Activated CD4-positive, alpha-beta T cell treated with anti-CD3 and anti-CD28 coated beads, Interleukin-2, amount 50 U/mL, for 1 hour (primary cell): ENCODE measurements around the gene PGBD1.
"Not testable (repeated sequence)": the region's sequence is repeated elsewhere in the genome, so short reads cannot be mapped to it uniquely, and the experiment has no call there.

ENCODE experiments used
- DNase-seq: peaks from one replicate; pipeline ENCODE4 v3.0.0-alpha.2; 2020

Gene PGBD1

GRCh38 chr6:28274888-28275287 is 6.5 kb upstream of the PGBD1 start:
- DNase-seq = no peak

GRCh38 chr6:28277746-28278145 is 3.6 kb upstream of the PGBD1 start:
- no peak for DNase-seq

- no peak for DNase-seq
Observed at GRCh38 chr6:28280595-28281287, 631 bp upstream of the PGBD1 start.

- DNase-seq = no peak
Observed at GRCh38 chr6:28282926-28283325, 1.6 kb downstream of the PGBD1 start.

DNA sequence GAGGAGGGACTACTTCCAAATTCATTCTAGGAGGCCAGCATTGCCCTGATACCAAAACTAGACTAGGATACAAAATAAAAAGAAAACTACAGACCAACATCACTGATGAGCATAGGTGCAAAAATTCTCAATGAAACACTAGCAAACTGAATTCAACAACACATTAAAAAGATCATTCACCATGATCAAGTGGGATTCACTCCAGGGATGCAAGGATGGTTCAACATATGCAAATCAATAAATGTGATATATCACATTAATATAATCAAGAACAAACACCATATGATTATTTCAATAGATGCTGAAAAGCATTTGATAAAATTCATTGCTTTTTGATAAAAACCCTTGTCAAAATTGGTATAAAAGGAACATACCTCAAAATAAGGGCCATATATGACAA is 10.2 kb downstream of the PGBD1 start:
- DNase-seq = no peak

DNA sequence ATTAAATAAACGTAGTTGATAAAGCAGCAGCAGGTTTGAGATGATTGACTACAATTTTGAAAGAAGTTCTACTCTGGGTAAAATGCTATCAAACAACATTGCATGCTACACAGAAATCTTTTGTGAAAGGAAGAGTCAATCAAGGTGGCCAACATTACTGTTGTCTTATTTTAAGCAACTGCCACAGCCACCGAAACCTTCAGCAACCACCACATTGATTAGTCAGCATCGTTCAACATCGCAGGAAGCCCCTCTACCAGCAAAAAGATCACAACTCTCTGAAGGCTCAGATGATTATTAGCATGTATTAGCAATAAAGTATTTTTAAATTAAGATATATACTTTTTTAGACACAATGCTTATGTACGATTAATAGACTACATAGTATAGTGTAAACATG is 14.0 kb downstream of the PGBD1 start:
- DNase-seq = no peak

- DNase-seq = no peak
Observed at GRCh38 chr6:28296520-28297060, 15.2 kb downstream of the PGBD1 start.

DNA sequence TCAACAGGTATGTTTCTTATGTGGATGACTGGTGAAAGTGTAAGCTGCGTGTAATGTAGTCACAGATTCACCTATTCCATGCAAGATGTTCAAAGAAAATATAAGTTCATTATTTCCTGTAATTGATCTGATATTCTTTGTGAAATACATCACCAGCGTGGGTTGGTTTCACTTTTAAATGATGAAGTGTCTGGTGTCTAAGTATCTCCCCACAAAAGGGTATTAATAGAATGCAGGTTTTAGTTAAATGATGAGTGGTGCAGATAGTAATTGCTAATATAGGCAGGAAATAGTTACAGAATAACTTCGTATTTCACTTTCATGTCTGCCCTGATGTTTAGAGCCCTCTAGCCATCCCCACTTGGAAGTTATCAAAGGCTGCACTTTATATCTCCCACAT is 22.2 kb downstream of the PGBD1 start:
- DNase-seq = no peak

DNA sequence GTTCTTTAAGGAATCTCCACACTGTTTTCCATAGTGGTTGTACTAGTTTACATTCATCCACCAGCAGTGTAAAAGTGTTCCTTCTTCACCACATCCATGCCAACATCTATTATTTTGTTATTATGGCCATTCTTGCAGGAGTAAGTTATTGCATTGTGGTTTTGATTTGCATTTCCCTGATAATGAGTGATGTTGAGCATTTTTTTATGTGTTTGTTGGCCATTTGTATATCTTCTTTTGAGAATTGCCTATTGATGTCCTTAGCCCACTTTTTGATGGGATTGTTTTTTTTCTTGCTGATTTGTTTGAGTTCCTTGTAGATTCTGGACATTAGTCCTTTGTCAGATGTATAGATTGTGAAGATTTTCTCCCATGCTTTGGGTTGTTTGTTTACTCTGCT is 25.0 kb downstream of the PGBD1 start:
- not testable (repeated sequence) for DNase-seq

- no peak for DNase-seq
Observed at GRCh38 chr6:28311139-28311823, 29.9 kb downstream of the PGBD1 start.

DNA sequence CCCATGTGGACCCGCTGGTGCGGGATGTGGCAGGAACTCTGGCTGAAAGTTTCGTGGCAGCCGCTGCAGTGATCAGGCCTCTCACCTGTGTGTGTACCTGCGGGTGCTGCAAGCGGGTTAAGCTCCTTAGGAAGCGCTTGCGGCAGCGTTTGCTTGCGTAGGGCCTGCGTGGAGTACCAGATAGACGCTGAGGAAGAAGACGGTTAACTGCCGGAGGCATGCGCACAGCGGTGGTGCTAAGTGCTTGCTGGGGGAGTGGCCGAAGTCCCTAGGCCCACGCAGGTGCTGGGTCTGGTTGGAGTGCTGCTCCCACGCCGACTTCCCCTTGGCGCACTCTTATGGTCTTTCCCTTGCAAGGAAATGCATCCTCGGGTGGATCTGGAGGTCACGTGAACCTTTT is 31.6 kb downstream of the PGBD1 start:
- DNase-seq = no peak

- DNase-seq = no peak
Observed at GRCh38 chr6:28315628-28316027, 34.3 kb downstream of the PGBD1 start.

- not testable (repeated sequence) for DNase-seq
Observed at GRCh38 chr6:28317866-28318265, 36.5 kb downstream of the PGBD1 start.

DNA sequence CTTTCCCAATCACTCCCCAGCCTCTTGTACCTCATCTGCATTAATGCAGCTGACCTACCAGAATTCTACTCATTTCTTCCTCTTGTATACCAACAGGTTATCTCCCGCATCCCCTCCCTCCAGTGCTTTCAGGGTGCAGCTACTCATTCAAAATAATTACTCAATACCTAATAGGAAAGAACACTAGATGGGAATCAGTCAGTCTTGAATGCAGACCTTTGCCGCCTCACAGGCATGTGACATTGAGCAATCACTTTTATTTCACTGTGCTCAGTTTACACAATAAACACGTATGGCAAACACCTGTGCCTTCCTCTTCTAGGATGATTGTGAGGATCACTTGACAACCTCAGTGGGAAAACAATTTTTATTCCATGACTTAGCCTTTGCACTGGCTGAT is 41.3 kb downstream of the PGBD1 start:
- DNase-seq = no peak

DNA sequence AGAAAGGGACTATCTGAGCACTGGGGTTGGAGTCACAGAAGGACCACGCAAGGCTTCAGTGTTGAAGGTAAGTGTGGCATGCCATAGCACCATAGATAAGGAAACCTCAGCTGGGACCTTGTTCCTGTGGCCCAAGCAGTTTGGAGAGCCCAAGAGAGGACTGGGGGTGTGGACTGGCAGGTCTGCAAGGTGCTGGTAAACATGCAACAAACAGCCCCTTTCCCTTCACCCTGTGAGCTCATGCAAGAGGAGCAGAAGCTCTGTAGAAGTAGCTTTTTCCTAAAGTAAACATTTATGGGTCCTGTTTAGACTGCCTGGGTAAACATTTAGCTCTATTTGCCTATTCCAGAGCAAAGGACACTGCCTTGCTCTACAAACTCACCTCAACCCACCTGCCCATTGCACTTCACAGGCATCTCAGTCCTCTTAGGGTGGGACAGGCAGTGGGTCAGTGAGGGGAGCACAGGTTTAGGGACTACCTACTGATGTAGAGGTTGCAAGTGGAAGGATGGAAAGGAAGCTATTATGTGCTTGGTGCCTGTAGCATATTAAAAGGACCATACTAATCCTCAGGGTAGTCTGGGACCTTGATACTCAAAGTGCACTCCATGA is 42.5 kb downstream of the PGBD1 start:
- DNase-seq = no peak

- no peak for DNase-seq
Observed at GRCh38 chr6:28326371-28326948, 45.1 kb downstream of the PGBD1 start.

- DNase-seq = no peak
Observed at GRCh38 chr6:28330041-28330440, 48.7 kb downstream of the PGBD1 start.

- no peak for DNase-seq
Observed at GRCh38 chr6:28333047-28333446, 51.7 kb downstream of the PGBD1 start.

- DNase-seq = no peak
Observed at GRCh38 chr6:28333599-28334018, 52.2 kb downstream of the PGBD1 start.

DNA sequence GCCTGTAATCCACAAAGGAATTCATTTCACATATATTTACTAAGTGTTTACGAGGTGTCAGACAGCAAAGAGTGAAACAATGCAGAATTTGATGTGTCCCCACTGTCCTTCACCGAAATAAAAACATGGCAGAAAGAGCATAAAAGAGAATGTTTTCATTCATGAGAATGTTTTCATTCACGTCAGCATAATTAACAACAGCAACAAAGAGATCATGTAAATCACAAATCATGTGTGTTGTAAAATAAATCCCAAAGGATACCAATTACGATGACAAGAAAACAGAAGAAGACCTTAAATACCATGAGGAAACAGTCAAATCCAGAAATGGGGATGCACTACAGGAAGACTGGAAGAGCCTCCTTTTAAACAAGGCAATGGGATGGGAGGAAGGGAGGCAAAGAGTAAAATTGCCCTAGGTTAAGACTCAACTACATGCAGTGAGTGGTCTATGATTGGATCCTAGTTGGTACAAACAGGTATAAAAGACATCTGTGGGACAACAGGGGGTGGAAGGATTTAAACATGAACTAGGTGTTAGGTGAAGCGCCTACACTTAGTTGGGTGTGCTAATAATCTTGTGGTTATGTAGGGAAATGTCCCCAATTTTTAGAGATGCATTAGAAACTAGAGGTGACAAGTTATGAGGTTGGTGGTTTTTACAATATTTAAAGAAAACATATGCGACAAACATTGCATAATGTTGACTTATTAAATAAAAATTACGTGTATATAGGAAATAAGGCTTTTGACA is 53.1 kb downstream of the PGBD1 start:
- DNase-seq = no peak

DNA sequence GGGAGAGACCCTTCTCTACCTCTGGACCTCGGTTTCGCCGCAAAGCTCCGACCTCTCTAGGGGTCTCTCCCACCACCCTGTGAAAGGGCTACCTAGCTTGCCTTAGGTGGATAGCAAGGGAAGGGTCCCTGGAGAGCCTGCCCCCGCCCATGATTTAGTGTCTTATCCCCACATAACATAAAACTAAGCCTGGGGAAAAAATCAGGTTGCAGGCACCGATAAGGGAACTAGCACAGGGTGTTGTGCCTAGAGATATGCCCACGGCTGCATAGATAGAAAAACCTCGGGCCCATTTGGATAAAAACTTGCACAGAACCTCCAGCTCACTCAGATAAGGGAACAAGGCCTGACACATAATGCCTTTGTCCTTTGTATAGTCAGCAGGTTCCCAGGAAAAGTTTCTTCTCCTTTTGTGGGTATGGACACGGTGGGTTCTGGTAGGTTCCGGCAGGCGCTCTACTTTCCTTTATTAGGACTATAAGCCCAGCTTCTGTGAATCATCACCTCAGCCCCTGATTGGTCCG is 53.7 kb downstream of the PGBD1 start:
- DNase-seq = no peak

DNA sequence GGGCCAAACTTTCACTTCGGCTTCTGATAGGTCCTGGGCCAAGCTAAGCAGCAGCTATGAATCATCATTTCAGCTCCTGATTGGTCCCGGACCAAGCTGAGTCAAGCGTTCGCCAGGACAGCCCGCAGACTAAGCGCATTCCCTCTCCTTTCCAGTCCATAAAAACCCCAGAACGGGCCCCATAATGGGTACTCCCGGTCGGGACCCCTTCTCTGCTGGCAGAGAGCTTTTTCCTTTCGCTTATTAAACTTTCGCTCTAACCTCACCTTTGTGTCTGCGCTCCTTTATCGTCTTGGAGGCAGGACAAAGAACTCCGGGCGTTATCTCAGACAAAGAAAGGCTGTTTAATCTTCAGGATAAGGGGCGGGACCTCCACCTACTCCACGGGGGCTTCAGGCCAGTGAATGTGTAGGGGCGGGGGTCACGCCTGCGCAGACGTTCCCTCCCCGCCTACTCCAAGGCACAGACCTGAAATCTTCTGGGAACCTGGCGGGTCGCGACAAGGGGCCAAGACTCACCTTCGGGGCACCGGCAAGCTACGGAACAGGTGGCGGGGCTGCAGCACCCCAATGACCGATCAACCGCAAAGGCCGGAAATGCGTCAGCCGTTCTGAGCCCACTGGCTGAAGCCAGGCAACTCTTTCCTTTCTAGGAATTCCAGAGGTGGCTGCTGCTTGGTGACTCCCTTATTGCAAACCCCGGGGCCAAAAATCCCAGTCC is 54.4 kb downstream of the PGBD1 start, which contains the start of gene ZSCAN31:
ZSCAN31 (minus strand) TSS at position 585 of the 720 bp plus-strand sequence. CDS start 6,465 bp downstream, outside the sequence.
- DNase-seq = peak; percentile 74
